A549 (cell line): ENCODE measurements around the gene CLIC4. TPM values are rescaled to one million over a fixed set of nuclear protein-coding genes. Genes with fewer than 3 reads are reported as not detected.
A peak's percentile ranks its signal among the peaks of the same experiment; 100 is the strongest.
"Not testable (repeated sequence)": the region's sequence is repeated elsewhere in the genome, so short reads cannot be mapped to it uniquely, and the experiment has no call there.

Experiments
- ATAC-seq, 2 experiments: fragments of 200-7000 bp in 1 of 2; fragments of >200 bp in 1 of 2; cut with Nextera tagmentation in 1 of 2; cut with Tn5 transposase in 1 of 2; 3 replicates each; pipeline versions ENCODE4 v1.8.0 to v1.9.1; 2018 to 2020; ENCODE audit warnings: mild to moderate bottlenecking in 1 of 2, moderate library complexity in 1 of 2
- CTCF ChIA-PET: fragments of 300-600 bp; sonication (Branson Sonifier 250); formaldehyde crosslinking; extraction: SDS; loops from one replicate; lab custom pipeline; 2021; ENCODE audit warnings: antibody characterized with exemption, inconsistent platforms; lab: Yijun Ruan, JAX
- POLR2A ChIA-PET: fragments of 350-600 bp; formaldehyde crosslinking; extraction: SDS; loops from one replicate; lab custom pipeline; 2021; ENCODE audit warnings: antibody characterized with exemption, inconsistent platforms; lab: Yijun Ruan, JAX
- DNase-seq, 2 experiments: peaks; one replicate each; pipeline versions ENCODE4 v3.0.0 to v3.0.0-alpha.2; 2011 to 2016; ENCODE audit warnings: low read depth in 1 of 2, low spot score in 1 of 2
- FAIRE-seq: peaks from 2 replicates; lab custom pipeline; 2011; peaks lifted over from hg19 to GRCh38; lab: Jason Lieb, UNC
- H3K27ac ChIP-seq, 2 experiments: fragments of >200 bp; sonication (Bioruptor Twin); formaldehyde crosslinking; 3 replicates each; pipeline ENCODE4 v1.5.1; 2016 to 2017
- H3K4me1 ChIP-seq: fragments of >200 bp; sonication (Bioruptor Twin); formaldehyde crosslinking; 3 replicates; pipeline ENCODE4 v1.6.1; 2016
- H3K4me2 ChIP-seq: fragments of >200 bp; sonication (Bioruptor Twin); formaldehyde crosslinking; 3 replicates; pipeline ENCODE4 v1.6.1; 2016
- H3K4me3 ChIP-seq: fragments of >200 bp; sonication (Bioruptor Twin); formaldehyde crosslinking; 3 replicates; pipeline ENCODE4 v1.5.1; 2016
- H3K9me3 ChIP-seq: fragments of >200 bp; sonication (Bioruptor Twin); formaldehyde crosslinking; 3 replicates; pipeline ENCODE4 v1.6.1; 2016
- CBX8 ChIP-seq: fragments of 200-600 bp; sonication (generic); IDR thresholded peaks from 2 replicates; pipeline ENCODE4 v1.6.1; 2016
- CHD4 ChIP-seq: fragments of 200-600 bp; sonication (generic); IDR thresholded peaks from 2 replicates; pipeline ENCODE4 v1.6.1; 2016; ENCODE audit warnings: antibody characterized with exemption, mild to moderate bottlenecking, borderline replicate concordance
- EHF ChIP-seq: fragments of 250-450 bp; sonication (Bioruptor Pico); IDR thresholded peaks from 2 replicates; pipeline ENCODE4 v1.5.0; 2020; ENCODE audit warnings: mild to moderate bottlenecking
- EHMT2 ChIP-seq: fragments of 200-600 bp; sonication (generic); IDR thresholded peaks from 2 replicates; pipeline ENCODE4 v1.6.1; 2016; ENCODE audit warnings: antibody characterized with exemption, low read depth, mild to moderate bottlenecking, moderate library complexity
- EP300 ChIP-seq, 2 experiments: fragments of >200 bp; sonication (Bioruptor Twin); formaldehyde crosslinking; IDR thresholded peaks; 2 replicates in 1 of 2; 3 replicates in 1 of 2; pipeline ENCODE4 v1.6.1; 2016 to 2017
- ESRRA ChIP-seq: fragments of 150-350 bp; IDR thresholded peaks from 2 replicates; pipeline ENCODE4 v1.6.1; 2014; ENCODE audit warnings: mild to moderate bottlenecking, low read length, borderline replicate concordance
- FOSB ChIP-seq: fragments of 250-450 bp; sonication (Bioruptor Pico); IDR thresholded peaks from 2 replicates; pipeline ENCODE4 v1.5.0; 2020; ENCODE audit warnings: mild to moderate bottlenecking, moderate library complexity
- FOSL2 ChIP-seq, 2 experiments: fragments of 450-650 bp in 1 of 2; fragments of >200 bp in 1 of 2; sonication (Bioruptor Twin) in 1 of 2; formaldehyde crosslinking; IDR thresholded peaks; 2 replicates each; pipeline versions ENCODE4 v1.5.0 to v1.6.1; 2016 to 2020; ENCODE audit warnings: mild to moderate bottlenecking in 1 of 2, moderate library complexity in 1 of 2
- GATA3 ChIP-seq: IDR thresholded peaks from 2 replicates; pipeline ENCODE4 v1.6.1; 2012; ENCODE audit warnings: borderline replicate concordance
- HEYL ChIP-seq: fragments of 250-450 bp; sonication (Bioruptor Pico); IDR thresholded peaks from 2 replicates; pipeline ENCODE4 v1.8.0; 2021; ENCODE audit warnings: mild to moderate bottlenecking, moderate library complexity
- HOXB13 ChIP-seq: fragments of 250-450 bp; sonication (Bioruptor Pico); IDR thresholded peaks from 2 replicates; pipeline ENCODE4 v1.5.0; 2020; ENCODE audit warnings: low read depth, mild to moderate bottlenecking, moderate library complexity
- HOXB5 ChIP-seq: fragments of 250-450 bp; sonication (Bioruptor Pico); IDR thresholded peaks from 2 replicates; pipeline ENCODE4 v1.5.0; 2020; ENCODE audit warnings: mild to moderate bottlenecking, moderate library complexity
- JUN ChIP-seq, 2 experiments: fragments of >200 bp; sonication (Bioruptor Twin); formaldehyde crosslinking; IDR thresholded peaks; 2 replicates in 1 of 2; 3 replicates in 1 of 2; pipeline ENCODE4 v1.6.1; 2016 to 2017
- KDM1A ChIP-seq: fragments of 200-600 bp; sonication (generic); IDR thresholded peaks from 2 replicates; pipeline ENCODE4 v1.6.1; 2016; ENCODE audit warnings: low read depth, mild to moderate bottlenecking
- MAZ ChIP-seq: fragments of 150-350 bp; IDR thresholded peaks from 2 replicates; pipeline ENCODE4 v1.6.1; 2014; ENCODE audit warnings: antibody characterized with exemption, low read depth, low read length, borderline replicate concordance
- MYC ChIP-seq: IDR thresholded peaks from 2 replicates; pipeline ENCODE4 v1.6.1; 2012; ENCODE audit warnings: mild to moderate bottlenecking, inconsistent platforms, low read length, improper control_type of control experiment, borderline replicate concordance
- NFE2L2 ChIP-seq: fragments of 150-350 bp; conservative IDR thresholded peaks from 2 replicates; pipeline ENCODE4 v1.6.1; 2014; ENCODE audit warnings: low read length
- POLR2A ChIP-seq: IDR thresholded peaks from 2 replicates; pipeline ENCODE4 v1.6.1; 2012; ENCODE audit warnings: mild to moderate bottlenecking, low read length
- RCOR1 ChIP-seq: fragments of 150-350 bp; IDR thresholded peaks from 2 replicates; pipeline ENCODE4 v1.6.1; 2014; ENCODE audit warnings: antibody characterized with exemption, low read length, low read depth
- RFX5 ChIP-seq: fragments of 450-650 bp; IDR thresholded peaks from 2 replicates; pipeline ENCODE4 v1.7.1; 2014; ENCODE audit warnings: antibody characterized with exemption, mild to moderate bottlenecking, moderate library complexity
- SMC3 ChIP-seq: fragments of >200 bp; sonication (Bioruptor Twin); formaldehyde crosslinking; IDR thresholded peaks from 3 replicates; pipeline ENCODE4 v1.6.1; 2018; ENCODE audit warnings: inconsistent platforms
- SREBF2 ChIP-seq: fragments of 450-650 bp; IDR thresholded peaks from 2 replicates; pipeline ENCODE4 v1.6.1; 2014; ENCODE audit warnings: mild to moderate bottlenecking, moderate library complexity
- TFCP2L1 ChIP-seq: fragments of 250-450 bp; sonication (Bioruptor Pico); IDR thresholded peaks from 2 replicates; pipeline ENCODE4 v1.5.0; 2021; ENCODE audit warnings: mild to moderate bottlenecking
- ZC3H11A ChIP-seq: fragments of 450-650 bp; IDR thresholded peaks from 2 replicates; pipeline ENCODE4 v1.6.1; 2014; ENCODE audit warnings: antibody characterized with exemption, mild to moderate bottlenecking
- ZFP36 ChIP-seq: fragments of 450-650 bp; IDR thresholded peaks from 2 replicates; pipeline ENCODE4 v1.6.1; 2014; ENCODE audit warnings: borderline replicate concordance; ENCODE audit not compliant: partially characterized antibody
- ZNF302 ChIP-seq: fragments of 250-450 bp; sonication (Bioruptor Pico); IDR thresholded peaks from 2 replicates; pipeline ENCODE4 v1.9.0; 2021; ENCODE audit warnings: inconsistent platforms, mild to moderate bottlenecking, moderate library complexity
- ZSCAN20 ChIP-seq: fragments of 250-450 bp; sonication (Bioruptor Pico); IDR thresholded peaks from 2 replicates; pipeline ENCODE4 v1.8.0; 2022; ENCODE audit warnings: mild to moderate bottlenecking, moderate library complexity
- WGBS: methylation state at CpG from one replicate; pipeline ENCODE4 v1.1.6; 2017; ENCODE audit errors: missing lambda C conversion rate; 5-methylcytosine and 5-hydroxymethylcytosine counted together
- polyA plus RNA-seq, 4 experiments: library from polyadenylated mRNA; depleted of rRNA in 3 of 4; stranded (reverse); fragments of >200 nt; fragmentation: RNase III in 1 of 4; extraction: RNeasy Plus Mini Kit Qiagen cat#74134 plus additional on column Dnase treatment in 1 of 4; gene quantifications; 2 replicates in 3 of 4; 3 replicates in 1 of 4; pipeline ENCODE4 v1.2.3, GENCODE V29; 2011 to 2017
- TF ChIP-seq, protein P1 (sequence below): fragments of >200 bp; sonication (Bioruptor Twin); formaldehyde crosslinking; IDR thresholded peaks from 2 replicates; pipeline ENCODE4 v1.6.1; 2016

Gene CLIC4
- polyA plus RNA-seq, 2 of the 4 experiments (the other 2 are of a cell fraction), result 52.1 to 97.4 TPM

DNA sequence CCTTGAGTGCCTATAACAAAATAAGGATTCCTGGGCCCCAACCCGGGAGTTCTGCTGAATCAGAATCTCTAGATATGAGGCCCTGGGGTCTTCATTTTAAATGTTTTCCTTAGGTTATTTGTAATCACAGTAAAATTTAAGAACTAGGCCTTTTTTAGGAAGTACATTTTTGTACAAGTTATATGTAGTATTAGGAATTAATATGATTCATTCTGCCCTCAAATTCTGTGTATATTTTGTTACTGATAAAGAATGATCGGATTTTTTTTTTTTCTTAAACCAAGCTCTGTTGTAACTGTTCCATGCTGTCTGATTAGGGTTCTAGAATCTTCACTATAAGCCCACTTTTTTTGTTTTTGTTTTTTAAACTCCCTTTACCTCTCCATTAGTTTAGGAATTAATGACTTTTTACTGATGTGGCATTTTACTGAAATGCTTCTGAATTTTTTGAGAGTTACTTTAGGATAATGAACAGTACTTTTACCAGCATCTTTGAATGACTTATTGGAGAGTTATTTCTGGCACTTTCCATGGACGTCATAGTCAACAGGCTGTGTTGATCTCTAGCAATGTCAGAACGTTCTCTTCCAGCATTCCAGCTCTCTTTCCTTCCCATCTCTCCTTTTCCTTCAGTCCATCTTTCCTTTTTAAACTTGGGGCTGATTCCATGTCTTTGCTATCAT is 48.3 kb downstream of the CLIC4 start:
- ATAC-seq (peak in 1 of 2 experiments; percentile 68; a peak in 3 of 6 replicates), FAIRE-seq (no peak), DNase-seq (peak in 1 of 2 experiments; percentile 24)
- peaks cover 29% of the 10 kb centered on the region for H3K4me1 ChIP-seq
- no peak overlapping the region for H3K4me3 ChIP-seq
- WGBS, result 20% methylated on average over 4 of the region's 4 CpGs
- H3K4me2 ChIP-seq, result peak overlapping the region; percentile 61
- H3K9me3 ChIP-seq, result no peaks in the 10 kb centered on the region
- CTCF ChIA-PET, result interaction anchor here (1.5 kb wide), 1 partner anchor 37 kb away, joined by 3 read pairs; no protein-coding TSS in a partner anchor
- POLR2A ChIA-PET, result interaction anchor here (0.6 kb wide), 1 partner anchor 23 kb away, joined by 4 read pairs; no protein-coding TSS in a partner anchor
- TF ChIP-seq POLR2A (no peak), FOSL2 (IDR thresholded peaks at IDR 0.05) (no peak), FOSL2 (CRISPR knock-in tag; IDR thresholded peaks at IDR 0.05) (peak; percentile 46), MYC (no peak), RCOR1 (no peak), EHMT2 (no peak), ZFP36 (no peak), NFE2L2 (no peak), CBX8 (no peak)
- peak overlapping the region; percentile 62 to 63; a peak in 3 of 6 replicates for H3K27ac ChIP-seq

DNA sequence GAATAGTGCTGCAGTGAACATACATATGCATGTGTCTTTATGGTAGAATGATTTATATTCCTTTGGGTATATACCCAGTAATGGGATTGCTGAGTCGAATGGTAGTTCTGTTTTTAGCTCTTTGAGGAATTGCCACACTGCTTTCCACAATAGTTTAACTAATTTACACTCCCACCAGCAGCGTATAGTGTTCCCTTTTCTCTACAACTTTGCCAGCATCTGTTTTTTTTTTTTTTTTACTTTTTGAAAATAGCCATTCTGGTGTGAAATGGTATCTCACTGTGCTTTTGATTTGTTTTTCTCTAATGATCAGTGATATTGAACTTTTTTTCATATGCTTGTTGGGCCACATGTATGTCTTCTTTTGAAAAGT is 48.9 kb downstream of the CLIC4 start:
- not testable (repeated sequence) for H3K4me3 ChIP-seq, DNase-seq, H3K9me3 ChIP-seq, ATAC-seq, FAIRE-seq
- Histone ChIP-seq H3K27ac (peak overlapping the region; percentile 58 to 62; a peak in 3 of 6 replicates), H3K4me1 (peaks cover 29% of the 10 kb centered on the region), H3K4me2 (peak overlapping the region; percentile 61)
- WGBS, result 32% methylated on average over 2 of the region's 2 CpGs
- POLR2A ChIA-PET, result interaction anchor here (0.6 kb wide), 1 partner anchor 24 kb away, joined by 4 read pairs; no protein-coding TSS in a partner anchor
- CTCF ChIA-PET, result interaction anchor here (1.5 kb wide), 1 partner anchor 38 kb away, joined by 3 read pairs; no protein-coding TSS in a partner anchor

DNA sequence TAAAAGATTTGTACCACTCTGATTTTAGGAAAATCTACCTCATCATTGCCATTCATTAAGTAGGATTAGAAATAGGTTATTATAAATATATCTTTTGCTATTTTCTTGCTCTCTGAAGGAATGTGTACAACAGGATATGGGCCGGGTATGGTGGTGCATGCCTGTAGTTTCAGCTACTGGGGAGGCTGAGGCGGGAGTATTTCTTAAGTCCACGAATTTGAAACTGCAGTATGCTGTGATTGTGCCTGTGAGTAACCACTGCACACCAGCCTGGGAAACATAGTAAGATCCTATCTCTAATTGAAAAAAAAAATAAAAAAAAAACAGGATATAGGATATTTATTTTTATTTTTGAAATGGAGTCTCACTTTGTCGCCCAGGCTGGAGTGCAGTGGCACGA is 50.0 kb downstream of the CLIC4 start:
- no peak for ATAC-seq
- Histone ChIP-seq H3K4me3 (no peak overlapping the region), H3K27ac (peak overlapping the region in 1 of 2 experiments; percentile 62; a peak in 1 of 6 replicates), H3K4me2 (no peak overlapping the region), H3K9me3 (no peaks in the 10 kb centered on the region), H3K4me1 (peaks cover 29% of the 10 kb centered on the region)
- ChIA-PET CTCF (no interaction called here), POLR2A (no interaction called here)
- TF ChIP-seq HOXB13 (CRISPR knock-in tag) (no peak), JUN (IDR thresholded peaks at IDR 0.05) (no peak), FOSB (no peak), CHD4 (no peak), EP300 (IDR thresholded peaks at IDR 0.05) (no peak), SREBF2 (no peak)
- TF ChIP-seq, protein P1, sequence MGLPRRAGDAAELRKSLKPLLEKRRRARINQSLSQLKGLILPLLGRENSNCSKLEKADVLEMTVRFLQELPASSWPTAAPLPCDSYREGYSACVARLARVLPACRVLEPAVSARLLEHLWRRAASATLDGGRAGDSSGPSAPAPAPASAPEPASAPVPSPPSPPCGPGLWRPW, result no peak
- WGBS, result 89% methylated on average over 5 of the region's 5 CpGs
- no peak for DNase-seq
- FAIRE-seq, result no peak

DNA sequence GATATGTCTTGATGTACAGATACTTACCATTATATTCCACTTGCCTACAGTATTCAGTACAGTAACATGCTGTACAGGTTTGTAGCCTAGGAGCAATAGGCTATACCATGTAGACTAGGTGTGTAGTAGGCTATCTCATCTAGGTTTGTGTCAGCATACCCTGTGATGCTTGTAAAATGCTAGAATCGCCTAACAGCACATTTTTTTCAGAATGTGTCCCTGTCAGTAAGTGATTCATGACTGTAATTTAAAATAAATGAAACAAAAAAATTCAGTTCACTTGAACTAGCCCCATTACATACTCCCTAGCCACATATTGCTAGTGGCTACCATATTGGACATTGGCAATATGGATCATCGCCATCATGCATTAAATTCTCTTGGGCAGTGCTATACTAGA is 51.3 kb downstream of the CLIC4 start:
- TF ChIP-seq EHF (CRISPR knock-in tag), result no peak
- no peak for TF ChIP-seq ZNF302
- TF ChIP-seq ZC3H11A, result no peak
- TF ChIP-seq KDM1A, result no peak
- no peak for TF ChIP-seq HOXB5 (CRISPR knock-in tag)
- TF ChIP-seq GATA3, result no peak
- no peak for TF ChIP-seq RFX5
- TF ChIP-seq ESRRA, result no peak
- TF ChIP-seq TFCP2L1 (CRISPR knock-in tag), result no peak
- TF ChIP-seq MAZ, result no peak
- TF ChIP-seq FOSB, result no peak
- no peak for TF ChIP-seq ZSCAN20 (CRISPR knock-in tag)
- TF ChIP-seq SMC3, result no peak
- no peak for TF ChIP-seq HEYL
- H3K4me1 ChIP-seq, result peaks cover 29% of the 10 kb centered on the region
- H3K9me3 ChIP-seq, result no peaks in the 10 kb centered on the region
- no peak for ATAC-seq
- ChIA-PET CTCF (no interaction called here), POLR2A (no interaction called here)
- no peak for FAIRE-seq
- WGBS, result 93% methylated on average over 2 of the region's 2 CpGs
- no peak overlapping the region for H3K4me3 ChIP-seq
- no peak overlapping the region for H3K4me2 ChIP-seq
- DNase-seq, result no peak
- no peak overlapping the region for H3K27ac ChIP-seq

DNA sequence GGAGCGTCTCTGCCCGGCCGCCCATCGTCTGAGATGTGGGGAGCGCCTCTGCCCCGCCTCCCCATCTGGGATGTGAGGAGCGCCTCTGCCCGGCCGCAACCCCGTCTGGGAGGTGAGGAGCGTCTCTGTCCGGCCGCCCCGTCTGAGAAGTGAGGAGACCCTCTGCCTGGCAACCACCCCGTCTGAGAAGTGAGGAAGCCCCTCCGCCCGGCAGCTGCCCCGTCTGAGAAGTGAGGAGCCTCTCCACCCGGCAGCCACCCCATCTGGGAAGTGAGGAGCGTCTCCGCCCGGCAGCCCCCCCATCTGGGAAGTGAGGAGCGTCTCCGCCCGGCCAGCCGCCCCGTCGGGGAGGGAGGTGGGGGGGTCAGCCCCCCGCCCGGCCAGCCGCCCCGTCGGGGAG is 54.0 kb downstream of the CLIC4 start:
- H3K27ac ChIP-seq, H3K4me3 ChIP-seq, ATAC-seq, CTCF ChIA-PET, H3K4me2 ChIP-seq, FAIRE-seq, H3K9me3 ChIP-seq, DNase-seq, POLR2A ChIA-PET: not testable (repeated sequence)
- WGBS, result 97% methylated on average over 6 of the region's 33 CpGs
- peaks cover 11% of the 10 kb centered on the region for H3K4me1 ChIP-seq
